Astrocyte (in vitro differentiated cells and primary cell): ENCODE measurements around the gene OVCH1.

Experiments
- EZH2 ChIP-seq: IDR thresholded peaks from 2 replicates; pipeline ENCODE4 v1.6.1; 2012; ENCODE audit warnings: mild to moderate bottlenecking, low read length, inconsistent platforms; ENCODE audit not compliant: insufficient read depth
- TF ChIP-seq, protein P1 (sequence below): IDR thresholded peaks from 2 replicates; pipeline ENCODE4 v1.5.1; 2011; ENCODE audit warnings: low read depth, mild to moderate bottlenecking, inconsistent platforms, low read length, moderate library complexity; ENCODE audit not compliant: insufficient read depth

GRCh38 chr12:29533815-29534489 is 36.5 kb upstream of the OVCH1 start:
- TF ChIP-seq, protein P1, sequence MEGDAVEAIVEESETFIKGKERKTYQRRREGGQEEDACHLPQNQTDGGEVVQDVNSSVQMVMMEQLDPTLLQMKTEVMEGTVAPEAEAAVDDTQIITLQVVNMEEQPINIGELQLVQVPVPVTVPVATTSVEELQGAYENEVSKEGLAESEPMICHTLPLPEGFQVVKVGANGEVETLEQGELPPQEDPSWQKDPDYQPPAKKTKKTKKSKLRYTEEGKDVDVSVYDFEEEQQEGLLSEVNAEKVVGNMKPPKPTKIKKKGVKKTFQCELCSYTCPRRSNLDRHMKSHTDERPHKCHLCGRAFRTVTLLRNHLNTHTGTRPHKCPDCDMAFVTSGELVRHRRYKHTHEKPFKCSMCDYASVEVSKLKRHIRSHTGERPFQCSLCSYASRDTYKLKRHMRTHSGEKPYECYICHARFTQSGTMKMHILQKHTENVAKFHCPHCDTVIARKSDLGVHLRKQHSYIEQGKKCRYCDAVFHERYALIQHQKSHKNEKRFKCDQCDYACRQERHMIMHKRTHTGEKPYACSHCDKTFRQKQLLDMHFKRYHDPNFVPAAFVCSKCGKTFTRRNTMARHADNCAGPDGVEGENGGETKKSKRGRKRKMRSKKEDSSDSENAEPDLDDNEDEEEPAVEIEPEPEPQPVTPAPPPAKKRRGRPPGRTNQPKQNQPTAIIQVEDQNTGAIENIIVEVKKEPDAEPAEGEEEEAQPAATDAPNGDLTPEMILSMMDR: no peak
- no peak for TF ChIP-seq EZH2
